Measurements from ENCODE around the gene FAM234B.

GRCh38 chr12:13121568-13121967 is 77.4 kb downstream of the FAM234B start:
- TF ChIP-seq, protein P1, sequence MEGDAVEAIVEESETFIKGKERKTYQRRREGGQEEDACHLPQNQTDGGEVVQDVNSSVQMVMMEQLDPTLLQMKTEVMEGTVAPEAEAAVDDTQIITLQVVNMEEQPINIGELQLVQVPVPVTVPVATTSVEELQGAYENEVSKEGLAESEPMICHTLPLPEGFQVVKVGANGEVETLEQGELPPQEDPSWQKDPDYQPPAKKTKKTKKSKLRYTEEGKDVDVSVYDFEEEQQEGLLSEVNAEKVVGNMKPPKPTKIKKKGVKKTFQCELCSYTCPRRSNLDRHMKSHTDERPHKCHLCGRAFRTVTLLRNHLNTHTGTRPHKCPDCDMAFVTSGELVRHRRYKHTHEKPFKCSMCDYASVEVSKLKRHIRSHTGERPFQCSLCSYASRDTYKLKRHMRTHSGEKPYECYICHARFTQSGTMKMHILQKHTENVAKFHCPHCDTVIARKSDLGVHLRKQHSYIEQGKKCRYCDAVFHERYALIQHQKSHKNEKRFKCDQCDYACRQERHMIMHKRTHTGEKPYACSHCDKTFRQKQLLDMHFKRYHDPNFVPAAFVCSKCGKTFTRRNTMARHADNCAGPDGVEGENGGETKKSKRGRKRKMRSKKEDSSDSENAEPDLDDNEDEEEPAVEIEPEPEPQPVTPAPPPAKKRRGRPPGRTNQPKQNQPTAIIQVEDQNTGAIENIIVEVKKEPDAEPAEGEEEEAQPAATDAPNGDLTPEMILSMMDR (conservative IDR thresholded peaks at IDR 0.05; ENCODE audit: low read depth, low read length): no peak
- TF ChIP-seq EZH2 (IDR thresholded peaks at IDR 0.05; ENCODE audit: low read length, unreplicated experiment): no peak
- no peak for TF ChIP-seq EZH2phosphoT487 (IDR thresholded peaks at IDR 0.05; ENCODE audit: borderline replicate concordance, low read length)

All from PC-3 (cell line).